Activated CD4-positive, alpha-beta T cell treated with anti-CD3 and anti-CD28 coated beads, Interleukin-2, amount 10 ng/mL, durations not matched to agents 24 days and 14 days (primary cell): ENCODE results near the gene CENPP. TPM values are rescaled to one million over a fixed set of nuclear protein-coding genes. Genes with fewer than 3 reads are reported as not detected.
A peak's percentile ranks its signal among the peaks of the same experiment; 100 is the strongest.

Experiments used
- DNase-seq: peaks from one replicate; pipeline ENCODE4 v3.0.0; 2022
- H3K27ac Mint-ChIP-seq: one replicate; pipeline ENCODE4 v1.8.0; 2022; ENCODE audit warnings: mild to moderate bottlenecking, mixed read lengths
- H3K27me3 Mint-ChIP-seq: one replicate; pipeline ENCODE4 v1.8.0; 2022; ENCODE audit warnings: mixed read lengths
- H3K36me3 Mint-ChIP-seq: one replicate; pipeline ENCODE4 v1.8.0; 2022; ENCODE audit warnings: low read depth, mild to moderate bottlenecking, mixed read lengths
- H3K4me1 Mint-ChIP-seq: one replicate; pipeline ENCODE4 v1.8.0; 2021; ENCODE audit warnings: mixed read lengths
- H3K4me3 Mint-ChIP-seq: one replicate; pipeline ENCODE4 v1.8.0; 2022; ENCODE audit warnings: mild to moderate bottlenecking, moderate library complexity, mixed read lengths
- H3K9me3 Mint-ChIP-seq: one replicate; pipeline ENCODE4 v1.8.0; 2021; ENCODE audit warnings: mixed read lengths
- intact Hi-C: fragments of 100-400 bp; cut with micrococcal nuclease; formaldehyde crosslinking; loops from one replicate; pipeline ENCODE4 v1.15.1; 2023
- total RNA-seq: library from RNA; stranded (reverse); gene quantifications from 2 replicates; pipeline ENCODE4 v1.2.3, GENCODE V29; 2022

CENPP gene
- total RNA-seq, 1 donor from 2014 or later = 27.5 TPM

DNA sequence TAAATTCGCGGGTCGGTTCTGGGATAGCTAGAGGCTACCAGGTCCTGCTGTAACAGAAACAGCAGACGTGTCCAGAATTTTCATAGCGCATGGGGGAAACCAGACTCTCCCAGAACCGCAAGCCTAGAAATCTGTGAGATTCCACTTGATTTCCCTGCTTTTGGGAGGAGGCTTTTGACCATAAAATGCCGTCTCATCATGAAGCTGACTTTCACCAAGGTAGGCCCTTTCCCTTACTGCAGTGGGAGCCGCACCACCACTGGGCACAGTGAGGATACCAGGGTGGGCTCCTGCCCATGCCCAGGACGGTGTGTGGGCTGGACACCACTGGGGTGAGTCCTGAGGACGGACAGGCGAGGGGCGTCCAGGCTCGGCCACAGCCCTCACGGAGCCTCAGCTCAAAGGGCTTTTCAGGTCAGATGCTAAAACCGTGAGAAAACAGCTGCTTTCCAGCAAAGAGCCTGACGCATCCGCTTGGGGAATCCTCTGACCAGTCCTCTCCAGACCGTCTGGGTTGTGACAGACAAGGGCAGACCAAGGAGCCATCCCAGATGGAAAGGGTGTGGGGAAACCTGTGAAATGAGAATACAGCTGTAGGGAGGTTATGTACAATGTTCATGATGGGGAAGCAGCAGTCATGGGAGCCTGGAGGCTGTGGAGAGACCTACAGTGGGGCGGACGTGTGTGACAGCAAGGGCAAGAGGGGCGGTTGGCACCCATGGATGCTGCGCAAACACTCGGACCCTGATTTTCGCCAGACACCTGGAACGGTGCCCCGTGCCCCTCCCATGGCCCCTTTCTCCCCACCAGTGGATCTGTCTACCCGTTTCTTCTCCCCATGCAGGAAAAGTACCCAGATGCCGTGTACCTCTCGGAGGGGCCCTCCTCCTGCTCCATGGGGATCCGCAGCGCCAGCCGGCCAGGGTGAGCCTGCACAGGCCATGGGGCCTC is 285.0 kb downstream of the CENPP start:
- Mint-ChIP-seq H3K27me3 (no peaks in the 10 kb centered on the region), H3K4me3 (no peak overlapping the region), H3K9me3 (no peaks in the 10 kb centered on the region), H3K36me3 (peaks cover 27% of the 10 kb centered on the region), H3K4me1 (no peaks in the 10 kb centered on the region), H3K27ac (no peak overlapping the region)
- no peak for DNase-seq
- intact Hi-C loops = no loop called here

DNA sequence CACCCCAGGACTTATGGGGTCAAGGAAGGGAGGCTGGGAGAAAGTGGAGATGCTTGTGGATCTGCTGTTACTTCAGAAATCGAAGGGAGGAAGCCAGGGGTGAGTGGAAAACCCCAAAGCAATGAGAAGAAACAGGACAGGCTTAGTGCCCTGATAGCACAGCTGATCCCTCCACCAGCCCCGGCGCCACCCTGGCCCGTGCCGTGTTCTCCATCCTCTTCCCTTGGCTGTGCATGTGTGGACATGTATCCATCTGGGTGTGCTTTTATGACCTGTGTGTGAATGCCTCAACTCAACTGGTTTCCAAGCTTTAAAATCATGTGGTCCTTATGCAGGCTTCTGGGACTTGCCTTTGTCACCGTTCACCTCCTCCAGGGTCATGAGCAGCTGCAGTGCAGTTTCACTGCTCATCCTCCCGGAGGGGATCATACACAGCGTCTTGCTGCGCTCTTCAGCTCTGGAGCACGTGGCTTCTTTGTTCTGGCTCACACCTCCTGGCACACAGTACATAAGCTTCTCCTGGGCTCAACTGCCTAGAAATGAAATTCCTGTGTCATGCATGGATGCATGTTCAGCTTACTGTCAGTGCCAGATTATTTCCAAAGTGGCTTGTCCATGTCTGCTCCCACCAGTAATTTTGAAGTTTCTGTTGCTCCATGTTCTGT is 286.0 kb downstream of the CENPP start:
- H3K27ac Mint-ChIP-seq = peak overlapping the region; percentile 49
- intact Hi-C loops = no loop called here
- H3K27me3 Mint-ChIP-seq = no peaks in the 10 kb centered on the region
- peaks cover 34% of the 10 kb centered on the region for H3K36me3 Mint-ChIP-seq
- no peak overlapping the region for H3K4me3 Mint-ChIP-seq
- DNase-seq = no peak
- H3K4me1 Mint-ChIP-seq = no peaks in the 10 kb centered on the region
- no peaks in the 10 kb centered on the region for H3K9me3 Mint-ChIP-seq

GRCh38 chr9:92612292-92612691 is 286.5 kb downstream of the CENPP start:
- intact Hi-C loops = no loop called here
- Mint-ChIP-seq H3K4me3 (no peak overlapping the region), H3K27ac (no peak overlapping the region), H3K36me3 (peaks cover 36% of the 10 kb centered on the region), H3K27me3 (no peaks in the 10 kb centered on the region), H3K9me3 (no peaks in the 10 kb centered on the region), H3K4me1 (no peaks in the 10 kb centered on the region)
- DNase-seq = no peak

DNA sequence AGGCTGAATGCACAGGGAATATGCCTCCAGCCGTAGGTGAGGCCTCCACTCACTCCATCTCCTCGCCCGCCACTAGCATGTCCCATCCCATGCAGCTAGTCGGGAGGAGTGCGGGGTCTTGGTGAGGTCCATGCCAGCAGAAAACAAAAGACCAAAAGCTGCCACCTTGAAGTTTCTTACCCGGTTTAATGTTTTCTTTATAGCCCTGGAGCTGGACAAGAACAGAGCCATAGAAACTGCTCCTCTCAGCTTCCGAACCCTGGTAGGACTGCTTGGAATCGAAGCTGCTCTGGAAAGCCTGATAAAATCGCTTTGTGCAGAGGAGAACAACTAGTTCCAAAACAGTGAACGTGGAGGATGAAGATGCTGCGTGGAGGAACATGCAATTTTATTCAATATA is 287.1 kb downstream of the CENPP start:
- no peak overlapping the region for H3K27ac Mint-ChIP-seq
- intact Hi-C loops = no loop called here
- no peak overlapping the region for H3K4me3 Mint-ChIP-seq
- H3K9me3 Mint-ChIP-seq = no peaks in the 10 kb centered on the region
- H3K27me3 Mint-ChIP-seq = no peaks in the 10 kb centered on the region
- peaks cover 36% of the 10 kb centered on the region for H3K36me3 Mint-ChIP-seq
- H3K4me1 Mint-ChIP-seq = no peaks in the 10 kb centered on the region
- DNase-seq = no peak

DNA sequence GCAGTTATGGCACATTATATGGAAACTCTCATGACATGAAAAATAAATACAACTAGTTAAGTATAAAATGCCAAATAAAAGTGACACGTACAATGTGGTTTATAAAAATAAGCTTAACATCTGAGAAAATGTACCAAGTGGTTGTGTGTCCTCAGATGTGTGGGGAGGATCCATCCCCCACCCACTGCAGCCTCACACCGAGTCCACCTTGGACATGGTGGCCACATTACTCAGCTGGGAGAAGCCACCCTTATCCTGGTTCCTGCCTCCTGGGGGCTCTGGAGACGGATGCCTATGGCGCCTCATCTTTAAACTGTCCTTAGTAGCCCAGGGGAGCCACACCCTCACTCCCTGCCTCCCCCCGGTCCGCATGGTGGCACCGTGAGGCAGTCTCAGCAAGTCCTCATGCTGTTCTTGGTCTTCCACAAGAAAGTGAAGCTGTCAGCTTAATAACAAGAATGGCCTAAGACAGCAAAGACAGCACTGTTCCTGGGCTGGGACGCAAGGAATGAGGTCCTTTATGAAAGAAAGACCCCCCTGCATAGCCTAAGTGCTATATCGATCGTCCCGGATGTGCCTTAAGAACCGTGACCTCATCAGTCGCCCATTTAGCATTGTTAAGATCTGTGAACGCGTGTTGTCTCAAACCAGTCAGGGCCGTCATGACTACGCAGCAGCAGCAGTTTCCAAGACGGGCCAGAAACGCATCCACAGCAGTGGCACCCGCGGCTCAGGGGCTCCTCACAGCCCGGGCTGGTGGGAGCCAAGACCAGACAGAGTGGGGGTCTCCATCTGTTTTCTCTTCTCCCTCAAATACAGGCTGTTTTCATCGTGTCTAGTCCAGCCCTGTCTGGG is 287.7 kb downstream of the CENPP start:
- DNase-seq = no peak
- no peaks in the 10 kb centered on the region for H3K4me1 Mint-ChIP-seq
- H3K36me3 Mint-ChIP-seq = peaks cover 36% of the 10 kb centered on the region
- no peak overlapping the region for H3K4me3 Mint-ChIP-seq
- no peaks in the 10 kb centered on the region for H3K27me3 Mint-ChIP-seq
- H3K9me3 Mint-ChIP-seq = no peaks in the 10 kb centered on the region
- intact Hi-C loops = no loop called here
- H3K27ac Mint-ChIP-seq = no peak overlapping the region

GRCh38 chr9:92614123-92614510 is 288.4 kb downstream of the CENPP start:
- H3K9me3 Mint-ChIP-seq = no peaks in the 10 kb centered on the region

DNA sequence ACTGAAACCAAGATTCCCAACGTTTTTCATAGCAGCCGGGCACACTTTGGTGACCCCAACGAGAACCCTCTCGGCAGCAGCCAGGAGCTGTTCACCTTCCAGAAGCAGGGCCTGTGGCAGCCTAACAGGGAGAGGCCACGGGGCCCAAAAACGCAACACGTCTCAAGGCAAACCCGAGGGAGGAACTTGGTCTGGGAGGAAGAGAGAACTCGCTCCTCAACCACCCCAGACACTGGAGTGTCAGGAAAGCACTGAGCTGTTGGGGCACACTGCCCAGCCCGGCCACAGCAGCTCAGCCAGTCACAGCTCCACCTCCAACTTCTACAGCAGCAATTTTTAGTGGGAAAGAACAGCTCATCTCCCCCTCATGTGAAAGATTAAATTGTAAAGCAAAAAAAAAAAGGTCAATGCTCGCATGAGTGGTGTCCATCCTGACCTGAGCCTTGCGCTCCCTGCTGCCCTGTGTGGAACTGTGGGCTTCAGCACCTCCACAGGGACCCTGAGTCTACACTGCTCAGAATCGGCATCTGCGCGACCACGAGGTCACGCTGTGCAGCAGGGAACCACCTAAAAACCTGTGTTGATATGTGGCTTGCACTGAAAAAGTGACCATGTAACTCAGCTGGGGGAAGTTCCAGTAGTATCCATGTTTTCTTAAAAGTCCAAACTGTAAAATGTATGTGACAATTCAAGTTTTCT is 289.2 kb downstream of the CENPP start:
- peaks cover 36% of the 10 kb centered on the region for H3K36me3 Mint-ChIP-seq
- intact Hi-C loops = no loop called here
- H3K4me1 Mint-ChIP-seq = no peaks in the 10 kb centered on the region
- H3K27me3 Mint-ChIP-seq = no peaks in the 10 kb centered on the region
- DNase-seq = no peak
- no peaks in the 10 kb centered on the region for H3K9me3 Mint-ChIP-seq
- H3K27ac Mint-ChIP-seq = no peak overlapping the region
- H3K4me3 Mint-ChIP-seq = no peak overlapping the region

More at GRCh38 chr9:92614123-92614510, 288.4 kb downstream of the CENPP start:
- H3K4me1 Mint-ChIP-seq = no peaks in the 10 kb centered on the region
- peaks cover 36% of the 10 kb centered on the region for H3K36me3 Mint-ChIP-seq
- intact Hi-C loops = no loop called here
- DNase-seq = no peak
- no peak overlapping the region for H3K4me3 Mint-ChIP-seq
- H3K27me3 Mint-ChIP-seq = no peaks in the 10 kb centered on the region
- no peak overlapping the region for H3K27ac Mint-ChIP-seq

DNA sequence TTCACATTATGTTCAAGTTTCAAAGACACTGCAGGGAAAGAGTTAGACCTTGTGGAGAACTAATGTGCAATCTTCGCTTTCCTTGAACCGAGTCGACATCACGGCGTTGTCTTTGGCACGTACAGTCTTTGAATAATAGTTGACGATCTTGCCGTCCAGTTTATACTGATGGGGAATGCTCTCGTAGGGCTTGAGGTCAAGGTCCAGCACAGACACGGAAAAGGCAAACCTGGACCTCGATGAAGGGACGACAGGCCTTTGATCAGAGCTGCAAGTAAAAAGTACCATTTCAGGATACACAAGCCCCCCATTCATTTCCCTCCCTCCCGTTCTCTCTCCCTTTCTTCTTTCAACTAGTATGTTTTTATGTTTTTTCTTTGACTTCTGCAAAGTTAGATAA is 290.0 kb downstream of the CENPP start:
- intact Hi-C loops = no loop called here

GRCh38 chr9:92616199-92616641 is 290.5 kb downstream of the CENPP start:
- Mint-ChIP-seq H3K27me3 (no peaks in the 10 kb centered on the region), H3K4me1 (no peaks in the 10 kb centered on the region), H3K9me3 (no peaks in the 10 kb centered on the region), H3K36me3 (peaks cover 38% of the 10 kb centered on the region), H3K4me3 (no peak overlapping the region), H3K27ac (peak overlapping the region; percentile 29)
- no peak for DNase-seq
- intact Hi-C loops = no loop called here

More for the DNA sequence above, 290.0 kb downstream of the CENPP start:
- no peak overlapping the region for H3K27ac Mint-ChIP-seq
- no peaks in the 10 kb centered on the region for H3K4me1 Mint-ChIP-seq
- no peaks in the 10 kb centered on the region for H3K27me3 Mint-ChIP-seq
- DNase-seq = no peak
- H3K4me3 Mint-ChIP-seq = no peak overlapping the region
- peaks cover 39% of the 10 kb centered on the region for H3K36me3 Mint-ChIP-seq
- H3K9me3 Mint-ChIP-seq = no peaks in the 10 kb centered on the region

DNA sequence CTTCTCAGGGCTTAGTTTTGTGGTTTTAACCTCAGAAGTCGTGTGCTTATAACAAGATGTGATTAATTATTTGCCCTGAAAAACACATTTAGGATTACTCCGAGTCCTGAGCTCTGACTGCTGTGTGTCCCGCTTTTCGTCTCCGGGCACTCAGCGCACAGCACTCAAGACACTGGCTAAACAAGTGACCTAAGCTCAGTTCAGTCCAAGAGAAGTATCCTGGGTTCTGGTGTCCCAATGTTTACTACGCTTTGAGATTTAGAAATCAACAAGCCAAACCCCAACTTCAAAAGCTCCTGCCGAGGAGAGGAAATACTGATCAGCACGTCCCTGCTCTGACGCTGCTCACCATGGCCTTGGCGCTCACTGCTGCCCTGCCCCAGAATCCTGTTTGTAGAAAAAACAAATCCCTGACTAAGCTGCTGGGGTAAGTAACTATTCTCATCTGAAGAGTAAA is 290.9 kb downstream of the CENPP start:
- Mint-ChIP-seq H3K27ac (peak overlapping the region; percentile 29), H3K4me1 (no peaks in the 10 kb centered on the region), H3K27me3 (no peaks in the 10 kb centered on the region), H3K36me3 (peaks cover 35% of the 10 kb centered on the region), H3K4me3 (no peak overlapping the region), H3K9me3 (no peaks in the 10 kb centered on the region)
- intact Hi-C loops = no loop called here
- DNase-seq = no peak

DNA sequence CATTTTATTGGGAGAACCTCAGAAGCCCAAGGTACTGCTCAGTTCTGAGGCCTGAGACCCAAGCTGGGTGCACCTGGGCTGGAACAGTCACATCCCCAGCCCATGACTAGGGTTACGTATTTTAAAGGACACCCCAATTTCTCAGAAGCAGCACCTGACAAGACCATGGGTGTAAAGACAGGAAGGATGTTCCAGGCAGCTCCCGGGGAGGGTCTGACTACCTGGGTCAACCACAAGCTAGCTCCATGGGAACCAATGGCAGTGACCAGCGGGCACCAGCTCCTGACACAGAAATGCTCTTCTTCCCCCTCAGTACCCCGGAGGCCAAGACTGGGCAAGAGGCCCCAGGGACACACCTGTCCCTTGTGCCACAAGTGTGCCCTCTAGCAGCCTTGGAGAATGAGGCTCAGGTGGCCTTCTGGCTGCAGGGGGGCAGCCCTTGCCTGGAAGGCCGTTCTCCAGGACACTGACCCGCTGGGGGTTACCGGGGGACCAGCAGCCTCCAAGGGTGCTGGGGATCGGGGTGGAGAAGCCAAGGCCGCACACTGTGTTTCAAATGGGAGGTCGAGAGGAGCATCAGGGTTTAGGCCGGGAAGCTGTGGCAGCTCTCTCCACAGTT is 291.6 kb downstream of the CENPP start:
- no peak overlapping the region for H3K4me3 Mint-ChIP-seq
- no peaks in the 10 kb centered on the region for H3K27me3 Mint-ChIP-seq
- H3K4me1 Mint-ChIP-seq = no peaks in the 10 kb centered on the region
- intact Hi-C loops = no loop called here
- peak overlapping the region; percentile 41 for H3K27ac Mint-ChIP-seq
- no peaks in the 10 kb centered on the region for H3K9me3 Mint-ChIP-seq
- no peak for DNase-seq
- peaks cover 31% of the 10 kb centered on the region for H3K36me3 Mint-ChIP-seq

DNA sequence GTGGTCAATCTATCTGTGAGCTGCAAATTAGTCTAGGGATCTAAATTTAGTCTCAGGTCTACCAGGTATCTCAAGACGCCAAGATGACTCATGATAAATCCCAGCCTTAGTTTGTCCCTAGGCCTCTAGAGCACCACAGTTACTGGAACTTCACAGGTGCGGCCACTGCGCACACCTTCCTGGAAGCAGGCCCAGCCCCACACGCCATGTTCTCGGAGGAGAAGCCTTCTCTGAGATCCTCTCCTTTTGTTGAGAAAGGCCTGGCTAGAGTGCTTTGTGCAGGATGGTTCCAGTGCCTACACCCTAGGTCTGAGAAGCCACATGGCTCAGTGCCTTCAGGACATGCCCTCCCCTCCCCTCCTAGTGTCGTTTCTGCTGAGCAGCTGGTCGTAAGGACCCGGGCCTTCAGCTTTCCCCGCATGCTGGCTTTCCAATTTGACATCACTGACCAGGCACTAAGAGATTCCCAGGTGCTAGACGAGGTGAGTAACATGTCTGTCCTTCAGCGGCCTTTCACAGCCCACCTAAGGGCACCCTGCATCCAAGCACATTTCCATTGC is 292.3 kb downstream of the CENPP start:
- Mint-ChIP-seq H3K4me1 (no peaks in the 10 kb centered on the region), H3K27ac (no peak overlapping the region), H3K9me3 (no peaks in the 10 kb centered on the region), H3K4me3 (no peak overlapping the region), H3K27me3 (no peaks in the 10 kb centered on the region), H3K36me3 (peaks cover 30% of the 10 kb centered on the region)
- no peak for DNase-seq
- intact Hi-C loops = no loop called here
